HepG2 (cell line): Measurements from ENCODE around the gene EDN2. TPM values are rescaled to one million over a fixed set of nuclear protein-coding genes. Genes with fewer than 3 reads are reported as not detected.

ENCODE experiments used
- ATAC-seq: fragments of 200-7000 bp; cut with Tn5 transposase; 3 replicates; pipeline ENCODE4 v1.9.1; 2020; ENCODE audit warnings: mild to moderate bottlenecking, moderate library complexity
- BruUV-seq: library from RNA; stranded (reverse); fragments of 400-500 nt; replicated peaks from 2 replicates; lab custom pipeline; 2021; lab: Mats Ljungman, UMichigan
- CTCF ChIA-PET: fragments of 300-600 bp; formaldehyde crosslinking; extraction: SDS; loops from one replicate; lab custom pipeline; 2021; ENCODE audit warnings: low total read pairs, inconsistent platforms, low intra/inter-chr PET ratio; lab: Yijun Ruan, JAX
- POLR2A ChIA-PET: fragments of 350-600 bp; sonication (Branson Sonifier 250); formaldehyde crosslinking; loops from one replicate; lab custom pipeline; 2020; ENCODE audit warnings: antibody characterized with exemption, inconsistent platforms; lab: Yijun Ruan, JAX
- DNase-seq: peaks from one replicate; pipeline ENCODE4 v3.0.0-alpha.2; 2015; ENCODE audit warnings: low spot score
- FAIRE-seq: peaks from 3 replicates; lab custom pipeline; 2011; peaks lifted over from hg19 to GRCh38; lab: Jason Lieb, UNC
- H2AFZ ChIP-seq: one replicate; pipeline ENCODE4 v1.6.1; 2011; ENCODE audit warnings: low read length, inconsistent platforms
- H3K27ac ChIP-seq: fragments of 300-600 bp; 3 replicates; pipeline ENCODE4 v1.8.0; 2011; ENCODE audit warnings: mixed run types, mild to moderate bottlenecking, mixed read lengths, low read length, inconsistent platforms; ENCODE audit not compliant: insufficient read depth; ENCODE audit errors: extremely low read length
- H3K27me3 ChIP-seq, 2 experiments: fragments of 200-600 bp in 1 of 2; 2 replicates in 1 of 2; 3 replicates in 1 of 2; pipeline versions ENCODE4 v1.6.0 to v1.8.0; 2011; ENCODE audit warnings: low read length in 2 of 2, mild to moderate bottlenecking in 2 of 2, moderate library complexity in 2 of 2, inconsistent platforms in 1 of 2; ENCODE audit not compliant: insufficient read depth in 2 of 2, control insufficient read depth in 1 of 2
- H3K36me3 ChIP-seq, 2 experiments: fragments of 200-600 bp in 1 of 2; replicated peaks in 1 of 2; 2 replicates in 1 of 2; 3 replicates in 1 of 2; pipeline versions ENCODE4 v1.5.1 to v1.8.0; 2011; ENCODE audit warnings: low read length in 2 of 2, inconsistent platforms in 1 of 2; ENCODE audit not compliant: insufficient read depth in 2 of 2, control insufficient read depth in 1 of 2
- H3K4me1 ChIP-seq: 2 replicates; pipeline ENCODE4 v1.5.1; 2012; ENCODE audit warnings: low read length, inconsistent platforms; ENCODE audit not compliant: insufficient read depth
- H3K4me2 ChIP-seq: 2 replicates; pipeline ENCODE4 v1.6.0; 2011; ENCODE audit warnings: low read depth, low read length, inconsistent platforms
- H3K4me3 ChIP-seq, 3 experiments: fragments of 200-600 bp in 1 of 3; sonication (generic), shearing (Covaris generic) in 1 of 3; replicated peaks in 1 of 3; 2 replicates each; pipeline ENCODE4 v1.5.1; 2011 to 2016; ENCODE audit warnings: low read length in 3 of 3, inconsistent platforms in 2 of 3, low read depth in 2 of 3, mild to moderate bottlenecking in 2 of 3, control low read depth in 1 of 3, mixed read lengths in 1 of 3; ENCODE audit not compliant: insufficient read depth in 1 of 3
- H3K79me2 ChIP-seq: one replicate; pipeline ENCODE4 v1.6.1; 2011; ENCODE audit warnings: low read length, inconsistent platforms; ENCODE audit not compliant: insufficient read depth
- H3K9ac ChIP-seq: 2 replicates; pipeline ENCODE4 v1.6.0; 2011; ENCODE audit warnings: mild to moderate bottlenecking, low read depth, low read length, inconsistent platforms; ENCODE audit not compliant: insufficient read depth
- H3K9me3 ChIP-seq: 2 replicates; pipeline ENCODE4 v1.5.1; 2012; ENCODE audit warnings: mild to moderate bottlenecking, low read length
- H4K20me1 ChIP-seq: 2 replicates; pipeline ENCODE4 v1.6.0; 2011; ENCODE audit warnings: inconsistent platforms, mild to moderate bottlenecking, low read length, moderate library complexity; ENCODE audit not compliant: insufficient read depth
- CREB1 ChIP-seq, 2 experiments: fragments of 450-650 bp in 1 of 2; IDR thresholded peaks; 2 replicates each; pipeline ENCODE4 v1.6.1; 2016 to 2017; ENCODE audit warnings: control low read depth in 1 of 2, mild to moderate bottlenecking in 1 of 2, missing compliant biosample characterization in 1 of 2, missing genetic modification characterization in 1 of 2
- FOXK2 ChIP-seq: fragments of 450-650 bp; IDR thresholded peaks from 2 replicates; pipeline ENCODE4 v1.6.1; 2016
- FOXP1 ChIP-seq, 2 experiments: fragments of 450-650 bp in 1 of 2; IDR thresholded peaks; 2 replicates each; pipeline ENCODE4 v1.6.1; 2017 to 2018; ENCODE audit warnings: antibody characterized with exemption in 1 of 2
- MIER2 ChIP-seq: IDR thresholded peaks from 2 replicates; pipeline ENCODE4 v1.6.1; 2016; ENCODE audit warnings: missing biosample characterization, missing genetic modification reagents
- NFE2L2 ChIP-seq: fragments of 150-350 bp; IDR thresholded peaks from 2 replicates; pipeline ENCODE4 v1.6.1; 2014; ENCODE audit warnings: low read length
- NFYC ChIP-seq: IDR thresholded peaks from 2 replicates; pipeline ENCODE4 v1.6.1; 2016; ENCODE audit warnings: missing genetic modification reagents, missing compliant biosample characterization
- TCF7 ChIP-seq: sonication (generic); IDR thresholded peaks from 2 replicates; pipeline ENCODE4 v1.6.1; 2016; ENCODE audit warnings: antibody characterized with exemption, low read depth
- TOE1 ChIP-seq: sonication (generic); formaldehyde crosslinking; IDR thresholded peaks from 2 replicates; pipeline ENCODE4 v1.4.0; 2020; ENCODE audit warnings: mild to moderate bottlenecking, missing genetic modification reagents
- ZNF276 ChIP-seq: sonication (generic); formaldehyde crosslinking; IDR thresholded peaks from 2 replicates; pipeline ENCODE4 v1.4.0; 2020; ENCODE audit warnings: mild to moderate bottlenecking, low read depth, missing genetic modification reagents
- ZNF780A ChIP-seq: sonication (generic); formaldehyde crosslinking; IDR thresholded peaks from 2 replicates; pipeline ENCODE4 v1.8.0; 2022; ENCODE audit warnings: mild to moderate bottlenecking, missing genetic modification reagents, moderate library complexity
- WGBS: methylation state at CpG from one replicate; pipeline ENCODE4 v1.1.6; 2017; ENCODE audit warnings: low lambda C conversion rate; 5-methylcytosine and 5-hydroxymethylcytosine counted together
- in situ Hi-C: cut with HindIII; loops from 2 replicates; pipeline ENCODE4 v1.10.0; 2017; ENCODE audit warnings: low pct_unique_long_range_greater_than_20kb; ENCODE audit not compliant: extremely low pct_ligation_motif_present
- intact Hi-C: fragments of 100-400 bp; cut with micrococcal nuclease; formaldehyde crosslinking; loops from one replicate; pipeline ENCODE4 v1.10.0; 2022; ENCODE audit not compliant: unreplicated experiment
- polyA plus RNA-seq, 8 experiments: library from polyadenylated mRNA; depleted of rRNA in 3 of 8; stranded (reverse) in 7 of 8; unstranded in 1 of 8; fragments of >200 nt; fragmentation: Illumina TruSeq in 4 of 8; extraction: Trizol in 4 of 8; gene quantifications; 2 replicates each; pipeline versions ENCODE4 v1.2.1 to v1.2.3, GENCODE V29; 2011 to 2016; ENCODE audit warnings: low read depth in 4 of 8, missing spikeins in 1 of 8, mixed read lengths in 1 of 8; ENCODE audit not compliant: insufficient read depth in 1 of 8
- total RNA-seq, 5 experiments: library from RNA; depleted of rRNA; stranded (reverse); fragments of >200 nt; fragmentation: Illumina TruSeq; extraction: Trizol; gene quantifications; 2 replicates each; pipeline ENCODE4 v1.2.3, GENCODE V29; 2016; ENCODE audit warnings: low read depth in 1 of 5

The EDN2 gene
- total and polyA plus RNA-seq, 2 of the 13 experiments (the other 11 are each of a cell fraction or from before 2014, with no cell fraction given): not detected

- Histone ChIP-seq H4K20me1 (no peaks in the 10 kb centered on the region), H3K4me1 (no peaks in the 10 kb centered on the region), H2AFZ (no peak overlapping the region), H3K27ac (no peak overlapping the region), H3K36me3 (no peaks in the 10 kb centered on the region), H3K27me3 (peaks cover 1 to 33% of the 10 kb centered on the region in 2 experiments; a peak in 3 of 5 replicates), H3K9me3 (no peaks in the 10 kb centered on the region), H3K4me2 (no peak overlapping the region), H3K4me3 (no peak overlapping the region), H3K9ac (no peak overlapping the region), H3K79me2 (no peaks in the 10 kb centered on the region)
- in situ Hi-C loops (no loop called here), intact Hi-C loops (no loop called here)
- ATAC-seq (no peak), FAIRE-seq (no peak), DNase-seq (no peak)
- CTCF ChIA-PET: no interaction called here
- no TSS peak for BruUV-seq
- POLR2A ChIA-PET: no interaction called here
- TF ChIP-seq ZNF780A (CRISPR knock-in tag): no peak
- no peak for TF ChIP-seq CREB1 (IDR thresholded peaks at IDR 0.05)
- no peak for TF ChIP-seq CREB1 (CRISPR knock-in tag; IDR thresholded peaks at IDR 0.05)
- TF ChIP-seq FOXK2: no peak
- no peak for TF ChIP-seq MIER2
- no peak for TF ChIP-seq NFE2L2
- no peak for TF ChIP-seq NFYC (CRISPR knock-in tag)
- no peak for TF ChIP-seq TCF7
- no peak for TF ChIP-seq TOE1
- no peak for TF ChIP-seq ZNF276 (CRISPR knock-in tag)
- TF ChIP-seq FOXP1 (IDR thresholded peaks at IDR 0.05): no peak
- no peak for TF ChIP-seq FOXP1 (CRISPR knock-in tag; IDR thresholded peaks at IDR 0.05)
- 19% methylated on average over 7 of the region's 9 CpGs for WGBS
Measured at GRCh38 chr1:41509270-41509671, 24.8 kb upstream of the EDN2 start.
